ENCODE measurements around the gene LGALS8. TPM values are rescaled to one million over a fixed set of nuclear protein-coding genes. Genes with fewer than 3 reads are reported as not detected.

LGALS8 gene
- total RNA-seq, 1 donor: 64.8 TPM

DNA sequence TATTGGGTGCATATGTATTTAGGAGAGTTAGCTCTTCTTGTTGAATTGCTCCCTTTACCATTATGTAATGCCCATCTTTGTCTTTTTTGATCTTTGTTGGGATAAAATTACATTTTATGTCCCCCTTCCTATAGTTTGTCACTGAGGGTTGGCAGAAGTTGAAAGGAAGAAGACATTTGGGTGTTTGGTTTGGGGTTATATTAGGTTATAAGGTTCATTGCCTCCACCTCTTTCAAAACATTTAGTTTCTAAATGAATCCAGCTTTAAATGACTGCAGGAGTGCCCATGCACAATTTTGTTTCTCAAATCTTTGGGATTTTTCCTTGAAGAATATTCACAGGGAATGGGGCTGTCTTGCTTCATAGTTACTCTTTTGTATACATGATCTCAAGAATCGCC, 14.6 kb upstream of the LGALS8 start:
- DNase-seq (ENCODE audit: low read depth): no peak
- no peak overlapping the region for H3K4me3 ChIP-seq (ENCODE audit: low read depth, low read length)
- TF ChIP-seq, protein P1, sequence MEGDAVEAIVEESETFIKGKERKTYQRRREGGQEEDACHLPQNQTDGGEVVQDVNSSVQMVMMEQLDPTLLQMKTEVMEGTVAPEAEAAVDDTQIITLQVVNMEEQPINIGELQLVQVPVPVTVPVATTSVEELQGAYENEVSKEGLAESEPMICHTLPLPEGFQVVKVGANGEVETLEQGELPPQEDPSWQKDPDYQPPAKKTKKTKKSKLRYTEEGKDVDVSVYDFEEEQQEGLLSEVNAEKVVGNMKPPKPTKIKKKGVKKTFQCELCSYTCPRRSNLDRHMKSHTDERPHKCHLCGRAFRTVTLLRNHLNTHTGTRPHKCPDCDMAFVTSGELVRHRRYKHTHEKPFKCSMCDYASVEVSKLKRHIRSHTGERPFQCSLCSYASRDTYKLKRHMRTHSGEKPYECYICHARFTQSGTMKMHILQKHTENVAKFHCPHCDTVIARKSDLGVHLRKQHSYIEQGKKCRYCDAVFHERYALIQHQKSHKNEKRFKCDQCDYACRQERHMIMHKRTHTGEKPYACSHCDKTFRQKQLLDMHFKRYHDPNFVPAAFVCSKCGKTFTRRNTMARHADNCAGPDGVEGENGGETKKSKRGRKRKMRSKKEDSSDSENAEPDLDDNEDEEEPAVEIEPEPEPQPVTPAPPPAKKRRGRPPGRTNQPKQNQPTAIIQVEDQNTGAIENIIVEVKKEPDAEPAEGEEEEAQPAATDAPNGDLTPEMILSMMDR (IDR thresholded peaks at IDR 0.05; ENCODE audit: insufficient read depth, low read length): no peak

DNA sequence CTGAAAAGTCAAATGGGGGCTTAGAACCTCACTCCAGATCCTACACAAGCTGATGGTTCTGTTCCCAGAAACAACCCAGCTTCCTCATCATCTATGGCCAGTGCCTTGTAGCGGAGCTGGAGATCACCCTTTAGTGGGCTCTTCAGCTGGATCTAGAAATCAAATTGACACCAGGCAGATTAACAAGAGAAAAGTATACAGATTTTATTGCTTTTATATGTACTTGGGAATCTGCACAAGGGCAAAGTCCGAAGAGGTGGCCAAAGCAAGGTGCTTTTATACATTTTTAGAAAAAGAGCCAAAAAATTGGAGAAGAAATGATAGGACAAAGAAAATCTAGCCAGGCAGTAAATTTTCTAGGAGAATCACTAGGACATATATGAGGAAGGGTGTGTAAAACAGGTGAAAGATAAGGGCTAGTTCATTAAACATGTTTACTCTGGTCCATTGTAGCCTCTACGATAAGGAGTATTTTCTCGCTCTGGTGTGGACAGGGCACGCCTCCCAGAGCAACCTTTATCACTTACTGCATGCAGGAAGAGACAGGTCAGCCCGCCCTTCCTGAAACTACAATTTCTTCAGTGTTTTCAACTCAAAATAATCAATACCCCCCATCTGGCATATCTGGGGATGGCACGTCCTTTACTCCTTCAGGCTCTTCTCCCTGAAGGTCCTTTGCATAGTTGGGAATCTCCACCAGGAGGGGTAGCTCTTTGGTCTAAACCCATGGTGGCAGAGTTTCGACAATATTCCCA, 14.0 kb upstream of the LGALS8 start:
- no peak overlapping the region for H3K4me3 ChIP-seq (ENCODE audit: low read depth, low read length)
- DNase-seq (ENCODE audit: low read depth): no peak
- TF ChIP-seq, protein P1 (IDR thresholded peaks at IDR 0.05; ENCODE audit: insufficient read depth, low read length): no peak

DNA sequence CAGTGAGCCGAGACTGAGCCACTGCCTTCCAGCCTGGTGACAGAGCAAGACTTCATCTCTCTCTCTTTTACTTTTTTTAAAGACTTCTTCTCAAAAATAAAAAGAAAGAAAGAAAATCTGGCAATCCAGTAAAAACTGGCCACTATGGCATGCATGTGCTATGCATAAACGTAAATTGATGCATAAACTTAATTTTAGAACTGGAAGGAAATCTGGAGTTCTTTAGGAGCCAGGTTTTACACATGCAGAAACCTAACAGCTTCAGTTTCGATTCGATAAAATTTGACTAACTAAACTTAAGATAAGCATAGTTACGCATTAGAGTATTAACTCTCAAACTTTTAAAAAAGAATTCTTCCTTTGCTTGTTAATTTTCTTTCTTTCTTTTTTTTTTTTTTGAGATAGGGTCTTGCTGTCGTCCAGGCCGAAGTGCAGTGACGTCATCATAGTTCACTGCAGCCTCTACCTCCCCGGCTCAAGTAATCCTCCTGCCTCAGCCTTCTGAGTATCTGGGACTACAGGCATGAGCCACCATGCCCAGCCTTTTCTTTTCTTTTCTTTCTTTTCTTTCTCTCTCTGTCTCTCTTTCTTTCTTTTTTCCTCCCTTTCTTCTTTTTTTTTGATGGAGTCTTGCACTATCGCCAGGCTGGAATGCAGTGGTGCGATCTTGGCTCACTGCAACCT, 11.9 kb upstream of the LGALS8 start:
- TF ChIP-seq, protein P1 (IDR thresholded peaks at IDR 0.05; ENCODE audit: insufficient read depth, low read length): no peak
- no peak overlapping the region for H3K4me3 ChIP-seq (ENCODE audit: low read depth, low read length)
- no peak for DNase-seq (ENCODE audit: low read depth)

DNA sequence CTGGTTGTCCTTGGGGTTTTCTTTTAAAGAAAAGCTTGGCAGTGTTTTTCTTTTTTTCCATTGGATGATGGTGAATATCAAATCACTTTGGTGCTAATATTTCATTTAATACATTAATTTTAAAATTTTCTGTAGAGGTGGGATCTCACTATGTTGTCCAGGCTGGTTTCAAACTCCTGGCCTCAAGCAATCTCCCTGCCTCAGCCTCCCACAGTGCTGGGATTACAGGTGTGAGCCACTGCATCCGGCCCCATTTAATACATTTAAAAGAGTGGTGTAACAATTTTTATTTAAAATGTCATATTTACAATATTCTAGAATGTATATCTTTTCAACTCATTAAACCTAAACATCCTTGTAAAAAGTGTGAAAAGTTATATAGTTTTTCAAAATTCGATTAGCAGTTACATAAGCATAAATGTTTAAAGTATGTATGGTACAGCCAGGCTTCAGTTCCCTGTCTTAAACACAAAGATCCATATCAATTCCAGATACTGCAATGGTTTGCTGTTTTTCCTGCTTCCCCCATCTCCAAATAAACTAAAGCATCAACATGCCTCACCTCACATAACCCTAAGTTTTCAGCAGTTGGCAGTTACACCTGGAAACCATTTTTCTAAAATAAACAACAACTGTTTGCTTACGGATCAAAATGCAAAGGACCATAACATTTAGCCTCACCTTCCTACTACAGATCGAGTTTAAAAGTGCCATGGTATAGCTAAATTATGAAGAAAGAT, 8.9 kb upstream of the LGALS8 start:
- DNase-seq (ENCODE audit: low read depth): no peak
- no peak overlapping the region for H3K4me3 ChIP-seq (ENCODE audit: low read depth, low read length)
- TF ChIP-seq, protein P1 (IDR thresholded peaks at IDR 0.05; ENCODE audit: insufficient read depth, low read length): no peak

DNA sequence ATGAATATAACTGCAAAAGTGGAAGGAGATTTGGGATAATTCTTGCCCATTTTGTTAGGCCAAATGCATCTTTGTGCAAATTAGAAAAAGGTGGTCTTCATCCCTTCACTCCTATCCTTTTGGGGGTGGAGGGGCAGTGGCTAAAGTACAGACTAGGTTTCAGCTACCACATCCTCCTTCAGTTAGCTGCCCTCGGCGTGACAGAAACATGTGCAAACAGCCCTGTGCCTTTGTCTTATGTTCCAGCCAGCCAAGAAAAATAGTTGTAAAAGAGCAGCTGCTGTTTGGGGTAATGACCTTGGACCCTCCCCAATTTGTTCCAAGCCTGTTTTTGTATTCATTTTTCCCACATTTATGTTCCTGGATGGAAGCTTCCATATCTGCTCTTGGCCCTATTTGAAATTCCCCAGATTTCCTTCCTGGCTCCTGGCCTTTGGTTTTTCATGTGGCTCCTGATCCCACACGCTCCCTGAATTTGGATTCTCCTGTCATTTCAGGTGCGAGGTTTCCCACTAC, 8.3 kb upstream of the LGALS8 start:
- TF ChIP-seq, protein P1 (IDR thresholded peaks at IDR 0.05; ENCODE audit: insufficient read depth, low read length): no peak
- DNase-seq (ENCODE audit: low read depth): peak; percentile 35
- no peak overlapping the region for H3K4me3 ChIP-seq (ENCODE audit: low read depth, low read length)

DNA sequence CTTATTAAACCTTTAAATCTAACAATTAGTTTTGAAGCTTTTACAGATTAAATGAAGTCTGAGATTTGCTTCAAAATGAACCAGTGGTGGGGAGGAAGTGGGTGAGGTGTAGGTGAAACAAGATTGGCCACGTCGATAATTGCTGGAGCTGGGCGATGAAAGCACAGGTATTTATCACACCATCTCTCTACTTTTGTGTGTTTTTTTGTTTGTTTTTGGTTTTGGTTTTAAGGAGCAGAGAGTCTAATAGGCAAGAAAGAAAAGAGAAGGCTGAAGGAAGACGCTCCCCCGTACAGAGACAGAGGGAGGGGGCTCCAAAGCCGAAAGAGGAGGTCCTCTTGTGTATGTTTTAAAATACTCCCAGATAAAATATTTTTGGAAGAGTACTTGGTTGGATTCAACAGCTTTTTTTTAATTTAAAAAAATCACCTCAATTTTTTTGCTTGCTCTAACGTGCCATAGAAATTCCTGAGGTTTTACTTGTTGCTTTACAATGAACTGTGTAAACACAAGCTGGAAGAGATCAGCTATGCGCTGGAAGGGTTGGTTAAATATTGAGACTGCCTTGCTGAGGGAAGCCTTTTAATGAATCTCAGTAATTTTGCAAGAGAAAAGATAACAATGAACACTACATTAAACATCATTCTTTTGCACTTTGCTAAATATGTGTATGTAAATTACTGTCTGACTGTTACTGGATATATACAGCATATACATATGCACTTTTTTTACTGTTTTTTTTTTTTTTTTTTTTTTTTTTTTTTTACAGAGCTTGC, 6.7 kb upstream of the LGALS8 start:
- DNase-seq (ENCODE audit: low read depth): peak; percentile 70
- TF ChIP-seq, protein P1 (IDR thresholded peaks at IDR 0.05; ENCODE audit: insufficient read depth, low read length): no peak
- H3K4me3 ChIP-seq (ENCODE audit: low read depth, low read length): no peak overlapping the region

All from fibroblast of the aortic adventitia (primary cell).